ENCODE measurements around the gene RAPGEF1.

GRCh38 chr9:131663288-131663687 is 76.6 kb downstream of the RAPGEF1 start:
- no peak for TF ChIP-seq CTCF (IDR thresholded peaks at IDR 0.05; ENCODE audit: insufficient read depth, low read length)
- TF ChIP-seq POLR2AphosphoS5 (IDR thresholded peaks at IDR 0.05; ENCODE audit: low read depth), result no peak
- TF ChIP-seq GABPA (IDR thresholded peaks at IDR 0.05; ENCODE audit: low read depth), result no peak
